Measurements from ENCODE around the gene VANGL1.

VANGL1 gene

GRCh38 chr1:115647047-115647446, 5.3 kb downstream of the VANGL1 start:
- DNase-seq: no peak

- DNase-seq: no peak
Measured at GRCh38 chr1:115647507-115647906, 5.7 kb downstream of the VANGL1 start.

- DNase-seq: no peak
Measured at GRCh38 chr1:115647919-115648650, 6.3 kb downstream of the VANGL1 start.

GRCh38 chr1:115648717-115649691, 7.2 kb downstream of the VANGL1 start:
- DNase-seq: peak; percentile 22

GRCh38 chr1:115649964-115650363, 8.2 kb downstream of the VANGL1 start:
- peak; percentile 31 for DNase-seq

GRCh38 chr1:115650961-115651360, 9.2 kb downstream of the VANGL1 start:
- no peak for DNase-seq

- DNase-seq: no peak
Measured at GRCh38 chr1:115651391-115651790, 9.6 kb downstream of the VANGL1 start.

- DNase-seq: no peak
Measured at GRCh38 chr1:115652236-115652788, 10.5 kb downstream of the VANGL1 start.

GRCh38 chr1:115654125-115654524, 12.4 kb downstream of the VANGL1 start:
- DNase-seq: no peak

- DNase-seq: peak; percentile 24
Measured at GRCh38 chr1:115654663-115655305, 13.0 kb downstream of the VANGL1 start.

GRCh38 chr1:115655306-115655663, 13.5 kb downstream of the VANGL1 start:
- no peak for DNase-seq

- no peak for DNase-seq
Measured at GRCh38 chr1:115655916-115656315, 14.1 kb downstream of the VANGL1 start.

- DNase-seq: no peak
Measured at GRCh38 chr1:115656461-115657077, 14.8 kb downstream of the VANGL1 start.

- DNase-seq: no peak
Measured at GRCh38 chr1:115658646-115659045, 16.9 kb downstream of the VANGL1 start.

GRCh38 chr1:115660151-115660550, 18.4 kb downstream of the VANGL1 start:
- no peak for DNase-seq

GRCh38 chr1:115661157-115661556, 19.4 kb downstream of the VANGL1 start:
- DNase-seq: no peak

- no peak for DNase-seq
Measured at GRCh38 chr1:115665319-115666096, 23.7 kb downstream of the VANGL1 start.

GRCh38 chr1:115666206-115666605, 24.4 kb downstream of the VANGL1 start:
- DNase-seq: no peak

- DNase-seq: no peak
Measured at GRCh38 chr1:115666702-115667101, 24.9 kb downstream of the VANGL1 start.

- DNase-seq: peak; percentile 84
Measured at GRCh38 chr1:115668579-115668978, 26.8 kb downstream of the VANGL1 start.

GRCh38 chr1:115669002-115669673, 27.4 kb downstream of the VANGL1 start:
- peak; percentile 90 for DNase-seq

Data from fibroblast of skin of right quadriceps (primary cell).